Stimulated activated CD8-positive, alpha-beta memory T cell treated with anti-CD3 and anti-CD28 coated beads, Interleukin-12 subunit alpha, Interleukin-12 subunit beta, amount 100 ng/mL, for 4 hours (primary cell): ENCODE results near the gene ZNF451.

Source experiments
- DNase-seq: peaks from one replicate; pipeline ENCODE4 v3.0.0-alpha.2; 2020; ENCODE audit warnings: low read depth

The ZNF451 gene

DNA sequence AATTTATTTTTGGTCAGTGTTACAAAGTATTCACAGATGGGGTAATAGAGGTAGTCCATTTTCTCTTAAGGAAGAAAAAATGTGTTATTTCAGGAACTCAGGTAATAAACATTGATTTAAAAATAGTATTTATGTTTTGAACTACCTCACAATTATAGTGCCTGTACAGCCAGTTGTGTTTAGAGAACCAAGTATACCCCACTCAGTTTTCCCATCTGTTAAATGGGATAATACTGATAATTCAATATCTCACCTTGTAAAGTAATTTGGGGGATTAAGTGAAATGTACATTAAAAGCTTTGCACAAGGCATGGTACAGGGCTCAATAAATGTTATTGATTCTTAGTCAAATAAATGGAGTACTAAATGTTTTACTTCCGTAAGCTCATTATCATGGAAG, 4.7 kb downstream of the ZNF451 start:
- no peak for DNase-seq

DNA sequence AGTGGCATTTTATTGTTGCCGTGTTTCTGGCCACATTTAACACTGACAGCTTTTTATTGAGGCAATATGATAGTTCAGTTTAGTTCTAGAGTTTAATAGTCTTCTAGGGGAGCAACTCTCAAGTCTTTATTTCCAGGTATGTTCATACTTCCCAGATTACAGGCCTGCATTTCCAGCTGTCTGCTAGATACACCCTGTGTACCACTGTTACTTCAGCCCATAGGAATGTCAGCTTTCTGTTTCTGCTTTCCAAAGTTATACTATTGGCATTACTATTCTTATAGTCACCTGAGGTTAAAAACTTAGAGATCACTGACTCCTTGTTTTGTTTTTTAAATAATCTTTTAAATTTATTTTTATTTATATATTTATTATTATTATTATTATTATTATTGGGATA, 7.6 kb downstream of the ZNF451 start:
- no peak for DNase-seq

DNA sequence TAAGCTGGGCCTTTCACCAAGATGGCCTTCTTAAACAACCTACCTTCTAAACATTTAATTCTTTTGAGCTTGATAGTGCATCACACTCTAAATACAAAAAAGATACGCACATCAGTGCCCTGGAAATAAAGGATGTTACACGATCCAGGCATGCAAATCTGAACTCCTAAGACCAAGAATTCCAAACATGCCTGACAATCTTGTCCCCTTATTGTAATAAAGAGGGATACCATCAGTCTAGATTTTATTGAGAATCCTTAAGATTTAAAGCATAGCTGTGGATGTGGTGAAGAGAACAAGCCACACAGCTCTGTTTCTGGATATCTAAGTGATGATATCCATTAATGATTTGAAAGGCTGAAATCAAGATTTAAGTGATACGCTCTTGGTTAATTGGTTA, 13.0 kb downstream of the ZNF451 start:
- DNase-seq, result no peak

DNA sequence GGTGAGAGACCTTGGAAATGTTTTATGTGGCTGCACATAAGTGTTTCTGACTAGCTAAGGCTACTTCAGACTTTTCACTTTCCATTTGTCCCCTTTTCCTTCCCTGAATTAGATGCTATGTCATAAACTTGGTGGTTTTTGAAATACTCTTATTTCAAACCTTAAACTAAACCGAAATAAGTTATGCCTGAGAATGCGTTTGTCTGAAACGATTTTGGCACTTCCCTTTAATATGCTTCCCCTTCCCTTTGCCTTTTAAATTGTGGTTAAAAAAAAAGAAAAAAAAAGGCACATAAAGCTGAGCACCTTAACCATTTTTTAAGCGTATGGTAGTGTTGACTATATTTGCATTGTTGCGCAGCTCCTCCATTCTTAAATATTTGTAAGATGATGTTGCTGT, 14.3 kb downstream of the ZNF451 start:
- DNase-seq, result no peak

DNA sequence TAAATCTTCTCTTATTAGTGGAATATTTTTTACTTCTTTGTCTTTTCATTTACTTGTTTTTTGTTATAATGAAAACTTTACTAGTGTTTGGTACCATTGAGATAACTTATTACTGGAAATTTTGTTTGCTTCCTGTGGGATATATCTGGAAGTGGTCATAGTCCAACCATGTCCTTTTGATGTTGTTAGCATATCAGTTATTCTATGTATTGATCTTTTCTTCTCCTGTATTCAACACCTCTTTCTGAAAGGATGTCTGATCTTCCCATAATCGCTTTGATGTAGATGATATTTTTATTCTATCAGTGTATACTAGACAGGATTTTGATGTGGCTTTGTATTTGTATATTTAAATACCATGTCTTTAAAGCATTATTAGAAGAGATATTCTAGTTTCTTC, 17.0 kb downstream of the ZNF451 start:
- no peak for DNase-seq

DNA sequence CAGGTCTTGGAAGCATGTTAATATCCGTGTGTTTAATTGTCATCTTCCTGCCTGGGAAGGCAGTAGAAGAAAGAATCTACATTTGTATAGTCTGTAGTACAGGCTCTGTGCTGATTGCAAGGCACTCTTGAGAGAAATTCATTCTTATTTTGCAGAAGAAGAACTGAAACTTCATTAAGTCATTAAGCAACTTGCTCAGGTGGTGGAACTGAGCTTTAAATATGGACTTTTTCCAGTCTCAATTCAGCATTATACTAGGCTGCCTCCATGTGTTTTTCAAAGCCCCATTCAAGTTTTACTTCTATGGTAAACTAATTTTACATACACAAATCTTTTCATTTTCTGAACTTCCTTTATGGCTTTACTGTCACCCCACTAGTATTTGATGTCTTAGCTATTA, 18.7 kb downstream of the ZNF451 start:
- DNase-seq, result no peak

DNA sequence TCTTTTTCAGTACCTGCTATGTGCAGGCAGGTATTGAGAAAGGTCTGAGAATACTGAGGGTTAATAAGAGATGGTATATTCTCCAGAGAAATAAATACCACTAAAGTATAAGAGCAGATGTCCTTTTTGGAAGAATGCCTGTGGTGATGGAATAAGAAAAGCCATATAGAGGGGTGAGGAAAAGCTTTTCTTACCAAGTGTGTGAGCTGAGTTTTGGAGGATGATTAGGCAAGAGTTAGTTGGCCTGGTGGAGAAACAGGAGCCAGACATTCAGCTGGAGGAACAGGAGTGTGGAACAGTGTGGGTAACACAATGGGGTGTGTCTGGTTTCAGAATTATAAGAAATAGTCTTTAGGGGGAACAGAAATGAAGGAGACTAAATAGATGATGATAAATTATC, 19.9 kb downstream of the ZNF451 start:
- DNase-seq, result no peak

DNA sequence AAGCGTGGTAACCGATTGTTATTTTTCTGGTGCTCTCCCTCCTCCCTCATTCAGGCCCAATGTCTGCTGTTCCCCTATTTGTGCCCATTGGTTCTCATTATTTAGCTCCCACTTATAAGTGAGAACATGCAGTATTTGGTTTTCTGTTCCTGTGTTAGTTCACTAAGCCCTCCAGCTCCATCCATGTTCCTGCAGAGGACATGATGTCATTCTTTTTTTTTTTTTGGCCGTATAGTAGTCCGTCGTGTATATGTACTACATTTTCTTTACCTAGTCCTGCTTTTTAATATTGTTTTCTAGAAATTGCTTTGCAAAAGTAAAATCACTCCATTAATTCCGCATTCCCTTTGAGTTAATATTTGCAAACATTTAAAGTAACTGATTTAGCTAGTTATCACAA, 23.1 kb downstream of the ZNF451 start:
- DNase-seq, result no peak

DNA sequence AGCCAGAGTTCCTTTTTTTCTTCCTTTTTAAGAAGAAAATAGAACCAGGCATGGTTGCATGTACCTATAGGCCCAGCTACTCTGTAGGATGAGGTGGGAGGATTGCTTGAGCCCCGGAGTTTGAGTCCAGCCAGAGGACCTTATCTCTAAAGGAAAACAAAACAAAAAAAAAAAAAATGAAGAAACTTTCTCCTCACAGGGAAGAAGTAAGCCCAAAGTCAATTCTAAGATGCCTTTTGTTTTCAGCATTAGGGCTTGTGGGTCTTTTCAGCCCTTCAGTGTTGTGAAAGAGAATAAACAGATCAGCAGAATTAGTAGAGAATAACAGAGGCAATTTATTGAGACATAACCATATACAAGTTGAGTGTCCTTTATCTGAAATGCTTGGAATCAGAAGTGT, 26.8 kb downstream of the ZNF451 start:
- DNase-seq, result no peak

DNA sequence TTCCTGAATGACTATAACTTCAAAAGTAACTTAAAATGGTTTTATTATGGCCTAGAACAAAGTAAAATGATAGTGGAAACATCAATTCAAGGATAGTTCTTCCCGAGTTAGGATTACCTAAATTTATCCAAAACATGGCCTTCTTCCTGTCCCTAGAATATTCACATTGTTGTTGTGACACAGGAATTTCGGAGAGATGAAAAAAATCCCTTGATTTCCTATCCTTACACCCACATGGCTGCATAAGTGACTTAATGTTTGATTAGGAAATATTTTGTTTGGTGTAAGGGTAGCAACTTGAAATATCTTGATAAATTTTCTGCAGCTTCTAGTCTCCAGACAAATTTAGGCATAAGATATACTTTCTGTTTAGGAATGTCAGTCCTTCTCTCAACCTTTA, 27.8 kb downstream of the ZNF451 start:
- DNase-seq, result no peak

DNA sequence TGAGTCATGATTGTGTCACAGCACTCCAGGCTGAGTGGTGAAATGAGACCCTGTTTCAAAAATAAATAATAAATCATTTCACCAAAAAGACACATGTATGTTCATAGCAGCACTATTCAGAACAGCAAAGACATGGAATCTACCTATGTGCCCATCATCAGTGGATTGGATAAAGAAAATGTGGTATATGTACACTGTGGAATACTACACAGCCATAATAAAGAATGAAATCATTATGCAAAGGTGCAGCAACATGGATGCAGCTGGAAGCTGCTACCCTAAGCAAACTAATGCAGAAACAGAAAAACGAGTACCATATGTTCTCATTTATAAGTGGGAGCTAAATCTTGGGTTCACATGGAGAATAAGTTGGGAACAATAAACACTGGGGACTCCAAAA, 33.1 kb downstream of the ZNF451 start:
- DNase-seq, result no peak

DNA sequence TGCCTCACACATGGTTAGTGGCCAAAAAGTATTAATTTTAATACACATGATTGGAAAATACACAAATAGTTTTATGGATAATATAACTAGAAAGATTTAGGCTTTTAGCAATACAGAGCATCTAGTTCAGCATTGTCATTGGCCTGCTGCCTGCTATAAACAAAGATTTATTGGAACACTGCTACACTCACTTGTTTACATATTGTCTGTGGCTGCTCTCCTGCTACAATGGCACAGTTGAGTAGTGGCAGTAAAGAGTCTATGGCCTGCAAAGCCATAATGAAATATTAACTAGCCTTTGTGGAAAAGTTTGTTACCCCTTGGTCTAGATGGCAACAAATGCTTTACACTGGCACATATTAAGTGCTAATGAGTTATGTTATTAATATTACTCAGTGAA, 37.8 kb downstream of the ZNF451 start:
- DNase-seq, result no peak

DNA sequence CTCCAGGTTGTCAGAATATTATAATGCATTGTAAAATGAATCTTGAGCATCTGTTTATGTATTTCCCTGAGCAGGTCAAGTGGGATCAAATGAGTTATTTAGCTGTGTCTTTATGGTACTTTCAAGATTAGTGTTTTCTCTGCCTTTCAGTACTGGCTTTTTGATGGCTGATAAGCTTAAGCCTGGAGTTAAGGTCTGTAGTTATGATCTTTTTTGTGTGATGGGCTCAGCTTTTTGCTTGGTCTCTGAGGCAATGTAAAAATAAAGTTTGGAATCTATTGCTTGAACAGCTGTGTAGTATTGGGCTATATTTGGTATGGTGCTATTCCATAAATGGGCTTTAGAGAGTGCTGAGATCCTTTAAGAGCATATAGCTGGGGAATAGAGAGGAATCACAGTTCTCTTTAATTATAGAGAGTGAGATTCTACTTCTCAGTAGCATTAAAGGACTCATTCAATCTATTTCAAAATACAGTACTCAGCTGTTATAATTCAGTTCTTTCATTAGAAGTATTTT, 40.7 kb downstream of the ZNF451 start:
- no peak for DNase-seq

DNA sequence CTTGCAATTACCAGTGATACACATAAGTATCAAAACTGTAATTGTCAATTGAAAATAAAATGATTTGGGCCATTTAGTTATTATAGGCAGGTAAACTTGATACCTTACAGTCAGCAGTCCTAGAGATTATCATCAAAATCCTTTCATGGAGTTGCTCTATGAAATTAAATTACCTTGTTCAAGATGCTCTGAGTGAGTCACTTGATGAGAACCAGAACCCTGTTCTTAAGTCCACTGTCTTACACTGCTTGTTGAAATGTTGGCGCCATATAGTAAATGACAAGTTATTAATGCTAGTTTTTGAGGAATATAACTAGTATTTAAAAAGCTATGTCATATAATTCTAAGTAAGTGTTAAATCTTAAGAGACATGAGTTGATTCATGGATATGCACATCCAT, 45.0 kb downstream of the ZNF451 start:
- DNase-seq, result no peak

DNA sequence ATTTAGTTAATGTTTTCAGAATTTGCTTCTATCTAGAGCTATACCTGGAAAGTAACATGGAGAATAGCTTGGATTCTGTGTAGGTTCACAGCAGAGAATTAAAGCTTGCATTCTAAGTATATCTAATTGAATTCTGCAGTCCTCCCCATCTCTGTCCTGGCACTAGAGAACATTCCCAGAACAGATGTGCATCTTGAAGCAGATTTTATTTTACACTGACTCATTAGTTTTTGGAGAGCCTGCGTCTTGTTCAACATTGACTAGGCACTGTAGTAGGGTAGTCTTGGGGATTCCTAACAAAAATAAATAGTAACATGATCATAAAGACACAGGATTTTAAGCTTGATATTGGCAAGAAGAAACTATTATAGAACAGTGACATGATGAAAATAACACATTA, 45.9 kb downstream of the ZNF451 start:
- DNase-seq, result no peak

DNA sequence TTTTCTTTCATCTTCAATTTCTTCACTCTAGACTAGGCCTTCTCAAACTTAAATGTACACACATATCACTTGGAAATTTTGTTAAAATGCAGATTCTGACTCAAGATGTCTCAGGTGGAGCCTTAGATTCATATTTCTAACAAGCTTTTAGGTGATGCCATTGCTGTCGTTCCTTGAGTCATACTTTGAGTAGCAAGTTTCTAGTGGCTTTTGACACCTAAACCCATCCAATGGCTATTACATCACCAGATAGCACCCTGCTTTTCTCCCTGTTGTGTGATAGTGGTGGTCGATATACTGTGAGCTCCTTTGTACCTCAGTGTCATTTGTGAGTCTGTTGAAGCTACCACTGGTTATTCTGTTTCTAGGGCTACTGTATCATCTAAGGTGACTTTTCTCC, 47.4 kb downstream of the ZNF451 start:
- no peak for DNase-seq

DNA sequence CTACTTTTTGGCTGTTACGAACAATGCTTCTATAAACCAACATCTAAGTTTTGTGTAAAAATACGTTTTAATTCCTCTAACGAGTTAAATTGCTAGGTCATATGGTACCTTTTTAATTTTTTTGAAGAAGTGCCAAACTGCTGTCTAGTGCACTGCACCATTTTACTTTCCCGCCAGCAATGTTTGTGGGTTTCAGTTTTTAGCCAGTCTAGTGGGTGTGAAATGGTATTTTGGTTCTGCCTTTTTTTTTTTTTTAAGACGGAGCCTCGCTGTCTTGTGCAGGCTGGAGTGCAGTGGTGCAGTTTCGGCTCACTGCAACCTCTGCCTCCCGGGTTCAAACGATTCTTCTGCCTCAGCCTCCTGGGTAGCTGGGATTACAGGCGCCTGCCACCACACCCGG, 48.0 kb downstream of the ZNF451 start:
- no peak for DNase-seq

DNA sequence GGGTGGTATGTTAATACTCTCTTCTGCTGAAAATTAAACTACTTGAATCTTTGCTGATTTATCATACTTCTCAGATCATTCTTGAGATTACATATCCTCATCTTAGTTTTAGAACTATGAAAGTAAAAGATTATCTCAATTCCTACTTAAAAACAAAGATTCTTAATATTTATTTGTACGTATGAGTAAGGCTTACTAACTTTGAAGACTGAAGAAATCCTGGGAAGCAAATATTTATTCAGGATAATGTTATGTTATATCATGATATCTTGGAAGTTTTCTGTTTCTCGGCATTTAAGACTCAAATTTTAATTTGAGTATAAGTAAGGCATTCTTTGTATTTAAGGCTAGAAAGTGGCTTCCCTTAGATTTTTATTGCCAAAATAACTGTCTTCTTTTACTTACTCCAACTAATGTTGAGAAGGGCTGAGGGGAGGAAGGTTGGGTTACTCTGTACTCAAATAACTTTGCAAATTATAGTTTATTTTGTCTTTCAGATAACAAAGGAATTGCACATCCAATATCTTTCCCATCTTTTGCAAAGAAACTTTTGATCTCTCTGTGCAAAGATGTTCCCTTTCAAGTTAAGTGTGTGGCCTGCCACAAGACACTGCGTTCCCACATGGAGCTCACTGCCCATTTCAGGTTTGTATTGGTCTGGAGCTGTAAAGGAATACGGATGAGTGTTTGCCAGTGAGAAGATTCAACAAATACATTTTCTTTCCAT, 51.6 kb downstream of the ZNF451 start:
- DNase-seq, result no peak

DNA sequence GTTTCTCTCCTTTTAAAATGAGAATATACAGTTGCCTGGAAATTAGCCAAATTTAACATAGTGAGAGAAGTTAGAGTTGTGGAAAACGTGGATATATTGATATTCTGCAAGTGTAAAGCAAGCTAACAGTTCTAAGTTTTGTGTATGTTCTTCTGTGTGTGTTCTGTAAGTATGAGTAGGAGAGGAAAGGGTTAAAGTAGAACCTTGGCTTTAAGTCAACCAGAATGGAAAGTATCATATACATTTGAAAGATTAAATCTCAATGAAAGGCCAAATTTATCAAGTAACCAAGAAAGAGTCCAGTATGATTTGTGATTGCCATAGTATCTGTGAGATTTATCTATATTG, 52.2 kb downstream of the ZNF451 start:
- no peak for DNase-seq

DNA sequence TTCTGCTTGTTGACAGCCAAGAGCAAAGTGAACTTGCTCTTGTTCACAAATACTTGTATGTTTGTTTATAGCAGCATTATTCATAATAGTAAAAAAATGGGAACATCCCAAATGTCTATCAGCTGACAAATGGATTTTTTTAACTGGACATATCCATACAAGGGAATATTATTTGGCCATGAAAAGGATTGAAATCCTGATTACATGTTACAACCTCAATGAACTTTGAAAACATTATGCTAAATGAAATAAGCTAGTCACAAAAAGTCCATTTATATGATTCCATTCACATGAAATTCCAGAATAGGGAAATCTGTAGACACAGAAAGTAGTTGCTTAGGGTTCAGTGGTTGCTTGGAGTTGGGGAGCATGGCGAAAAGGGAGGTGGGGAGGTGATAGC, 53.7 kb downstream of the ZNF451 start:
- DNase-seq, result no peak

DNA sequence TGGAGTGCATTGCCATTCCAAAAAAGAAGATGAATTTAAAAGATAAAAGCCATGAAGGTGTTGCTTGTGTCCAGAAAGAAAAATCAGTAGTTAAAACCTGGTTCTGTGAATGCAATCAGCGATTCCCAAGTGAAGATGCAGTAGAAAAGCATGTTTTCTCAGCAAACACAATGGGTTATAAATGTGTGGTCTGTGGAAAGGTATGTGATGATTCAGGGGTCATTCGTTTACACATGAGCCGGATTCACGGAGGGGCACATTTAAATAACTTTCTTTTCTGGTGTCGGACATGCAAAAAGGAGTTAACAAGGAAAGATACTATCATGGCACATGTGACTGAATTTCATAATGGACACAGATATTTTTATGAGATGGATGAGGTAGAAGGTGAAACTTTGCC, 57.4 kb downstream of the ZNF451 start:
- DNase-seq, result no peak

DNA sequence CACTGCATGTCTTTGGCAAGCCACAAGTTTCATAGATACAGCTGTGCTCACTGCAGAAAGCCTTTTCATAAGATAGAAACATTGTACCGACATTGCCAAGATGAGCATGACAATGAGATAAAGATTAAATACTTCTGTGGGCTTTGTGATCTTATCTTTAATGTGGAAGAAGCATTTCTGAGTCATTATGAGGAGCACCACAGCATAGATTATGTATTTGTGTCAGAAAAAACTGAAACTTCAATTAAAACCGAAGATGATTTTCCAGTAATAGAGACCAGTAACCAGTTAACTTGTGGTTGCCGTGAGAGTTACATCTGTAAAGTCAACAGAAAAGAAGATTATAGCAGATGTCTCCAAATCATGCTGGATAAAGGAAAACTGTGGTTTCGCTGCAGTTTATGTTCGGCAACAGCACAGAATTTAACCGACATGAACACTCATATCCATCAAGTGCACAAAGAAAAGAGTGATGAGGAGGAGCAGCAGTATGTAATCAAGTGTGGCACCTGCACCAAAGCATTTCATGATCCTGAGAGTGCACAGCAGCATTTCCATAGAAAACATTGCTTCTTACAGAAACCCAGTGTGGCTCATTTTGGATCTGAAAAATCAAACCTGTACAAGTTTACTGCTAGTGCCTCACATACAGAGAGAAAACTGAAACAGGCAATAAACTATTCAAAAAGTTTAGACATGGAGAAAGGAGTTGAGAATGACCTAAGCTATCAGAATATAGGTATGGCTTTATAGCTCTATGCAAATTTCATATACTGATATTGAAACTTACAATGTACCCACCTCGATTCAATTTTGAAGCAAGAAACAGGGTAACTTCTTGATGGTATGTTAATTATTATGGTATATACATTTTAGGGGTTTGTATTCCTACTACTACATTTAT, 58.2 kb downstream of the ZNF451 start:
- DNase-seq, result no peak

DNA sequence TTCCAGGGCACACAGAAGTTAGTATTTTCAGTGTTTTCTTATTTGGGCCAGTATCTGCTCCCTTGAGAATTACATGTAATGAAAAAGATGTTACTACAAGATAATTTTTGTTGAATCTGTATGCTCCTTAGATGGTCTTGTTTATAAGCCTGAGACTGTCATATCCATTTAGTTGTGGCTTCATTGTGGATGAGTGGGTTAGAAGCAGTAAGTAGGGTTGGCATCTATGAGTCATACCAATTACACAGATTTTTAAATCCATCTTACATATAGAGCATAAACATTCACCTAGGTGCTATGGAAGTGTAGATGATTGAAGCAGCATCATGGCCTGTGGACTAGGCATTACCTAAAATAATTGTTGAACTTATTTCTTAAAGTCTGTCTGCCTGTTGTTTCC, 68.7 kb downstream of the ZNF451 start:
- no peak for DNase-seq

DNA sequence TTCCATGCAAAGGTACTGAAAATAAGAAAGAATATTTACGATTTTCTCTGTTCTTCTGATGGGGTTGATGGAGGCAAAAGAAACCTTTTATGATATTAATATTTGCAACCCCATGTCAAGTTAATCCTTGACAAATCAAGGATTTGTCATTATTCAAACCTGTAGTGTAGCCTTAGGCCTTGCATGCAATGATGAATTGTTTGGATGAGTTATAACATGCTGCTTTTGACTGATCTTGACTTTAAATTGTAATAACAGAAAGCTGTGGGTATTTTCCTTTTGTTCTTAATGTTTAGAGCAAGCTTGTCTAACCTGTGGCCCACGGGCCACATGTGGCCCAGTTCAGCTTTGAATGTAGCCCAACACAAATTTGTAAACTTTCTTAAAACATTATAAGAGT, 69.1 kb downstream of the ZNF451 start:
- no peak for DNase-seq
